Hepatocyte (in vitro differentiated cells): ENCODE data around the gene AK3. TPM values are rescaled to one million over a fixed set of nuclear protein-coding genes. Genes with fewer than 3 reads are reported as not detected.

Source experiments
- DNase-seq: peaks from one replicate; pipeline ENCODE4 v3.0.0-alpha.2; 2016; ENCODE audit warnings: low spot score
- H2AFZ ChIP-seq: fragments of 200-600 bp; sonication (generic); 2 replicates; pipeline ENCODE4 v1.6.0; 2016; ENCODE audit warnings: antibody characterized with exemption, mild to moderate bottlenecking
- H3K27ac ChIP-seq: fragments of 200-600 bp; sonication (generic); 2 replicates; pipeline ENCODE4 v1.5.1; 2016; ENCODE audit warnings: mild to moderate bottlenecking
- H3K27me3 ChIP-seq: fragments of 200-600 bp; sonication (generic); 2 replicates; pipeline ENCODE4 v1.6.1; 2016
- H3K36me3 ChIP-seq: fragments of 200-600 bp; sonication (generic); replicated peaks from 2 replicates; pipeline ENCODE4 v1.5.1; 2016; ENCODE audit warnings: low read depth; ENCODE audit not compliant: insufficient read depth
- H3K4me1 ChIP-seq: fragments of 200-600 bp; sonication (generic); 2 replicates; pipeline ENCODE4 v1.5.1; 2016; ENCODE audit warnings: mild to moderate bottlenecking, moderate library complexity; ENCODE audit not compliant: insufficient read depth
- H3K4me2 ChIP-seq: fragments of 200-600 bp; sonication (generic); 2 replicates; pipeline ENCODE4 v1.6.0; 2016
- H3K4me3 ChIP-seq: fragments of 200-600 bp; sonication (generic); 2 replicates; pipeline ENCODE4 v1.5.1; 2016; ENCODE audit warnings: mild to moderate bottlenecking
- H3K79me2 ChIP-seq: fragments of 200-600 bp; sonication (generic); 2 replicates; pipeline ENCODE4 v1.6.0; 2017; ENCODE audit warnings: mild to moderate bottlenecking
- H3K9me2 ChIP-seq: fragments of 200-600 bp; sonication (generic); replicated peaks from 2 replicates; pipeline ENCODE4 v1.6.0; 2017; ENCODE audit warnings: mild to moderate bottlenecking; ENCODE audit not compliant: insufficient read depth
- H3K9me3 ChIP-seq: fragments of 200-600 bp; sonication (generic); 2 replicates; pipeline ENCODE4 v1.5.1; 2016; ENCODE audit warnings: low read depth, mild to moderate bottlenecking
- H4K20me1 ChIP-seq: fragments of 200-600 bp; sonication (generic); 2 replicates; pipeline ENCODE4 v1.6.0; 2016; ENCODE audit warnings: mild to moderate bottlenecking; ENCODE audit not compliant: insufficient read depth, poor library complexity, severe bottlenecking
- CTCF ChIP-seq: fragments of 200-600 bp; sonication (generic); IDR thresholded peaks from 2 replicates; pipeline ENCODE4 v1.5.1; 2016; ENCODE audit warnings: antibody characterized with exemption, mild to moderate bottlenecking; ENCODE audit not compliant: poor library complexity
- EZH2 ChIP-seq: fragments of 200-600 bp; sonication (generic); IDR thresholded peaks from 2 replicates; pipeline ENCODE4 v1.6.1; 2016; ENCODE audit warnings: antibody characterized with exemption, mild to moderate bottlenecking, borderline replicate concordance
- EZH2phosphoT487 ChIP-seq: fragments of 200-600 bp; sonication (generic); IDR thresholded peaks from one replicate; pipeline ENCODE4 v1.6.1; 2018; ENCODE audit warnings: antibody characterized with exemption, mild to moderate bottlenecking, low read depth, moderate library complexity; ENCODE audit not compliant: unreplicated experiment, severe bottlenecking
- WGBS: methylation state at CpG from one replicate; pipeline ENCODE4 v1.1.6; 2016; ENCODE audit warnings: low lambda C conversion rate; ENCODE audit errors: missing lambda C conversion rate; 5-methylcytosine and 5-hydroxymethylcytosine counted together
- polyA plus RNA-seq: library from polyadenylated mRNA; unstranded; fragments of >200 nt; fragmentation: Nextera tagmentation; extraction: Ambion mirVana; gene quantifications from 2 replicates; pipeline ENCODE4 v1.2.1, GENCODE V29; 2016
- total RNA-seq: library from RNA; depleted of rRNA; stranded (reverse); fragments of >200 nt; gene quantifications from 2 replicates; pipeline ENCODE4 v1.2.3, GENCODE V29; 2014

The AK3 gene
- total and polyA plus RNA-seq, 2 experiments from 2014 or later: 102 to 141 TPM

GRCh38 chr9:4690144-4690543 is 50.9 kb downstream of the AK3 start:
- H3K79me2 ChIP-seq: peaks cover 50% of the 10 kb centered on the region

DNA sequence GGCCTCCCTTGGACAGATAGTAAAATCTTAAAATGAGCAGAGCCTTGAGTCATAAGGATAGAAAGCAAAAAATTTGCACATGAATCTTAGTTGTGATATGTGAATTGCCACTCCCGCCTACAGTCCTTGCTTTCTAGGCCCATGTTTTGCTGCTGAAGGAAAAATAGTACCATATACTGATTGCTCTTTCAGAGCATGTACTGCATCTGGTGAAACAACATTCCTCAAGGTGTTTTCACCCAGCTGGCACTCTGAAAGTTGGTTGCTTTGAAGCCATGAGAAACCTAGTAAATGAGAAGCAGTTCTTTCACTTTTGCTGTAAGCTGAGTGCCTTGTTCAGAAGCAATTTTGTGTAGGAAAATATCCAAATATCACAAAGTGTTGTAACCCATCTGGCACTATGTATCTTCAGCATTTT is 51.3 kb downstream of the AK3 start:
- Histone ChIP-seq H3K9me3 (no peaks in the 10 kb centered on the region), H3K79me2 (peaks cover 51% of the 10 kb centered on the region), H2AFZ (no peak overlapping the region), H3K4me2 (no peak overlapping the region), H3K9me2 (no peaks in the 10 kb centered on the region), H3K4me3 (no peak overlapping the region), H3K36me3 (no peaks in the 10 kb centered on the region), H3K27ac (no peak overlapping the region), H3K4me1 (no peaks in the 10 kb centered on the region), H3K27me3 (no peaks in the 10 kb centered on the region), H4K20me1 (no peaks in the 10 kb centered on the region)
- TF ChIP-seq EZH2phosphoT487 (no peak), EZH2 (no peak), CTCF (no peak)
- 90% methylated on average over 1 of the region's 1 CpG for WGBS
- DNase-seq: no peak

More at GRCh38 chr9:4690144-4690543, 50.9 kb downstream of the AK3 start:
- no peak overlapping the region for H3K4me3 ChIP-seq
- WGBS: 97% methylated on average over 4 of the region's 4 CpGs
- H3K9me2 ChIP-seq: no peaks in the 10 kb centered on the region
- no peak overlapping the region for H3K27ac ChIP-seq
- no peak for DNase-seq
- H3K27me3 ChIP-seq: no peaks in the 10 kb centered on the region
- TF ChIP-seq EZH2phosphoT487 (no peak), EZH2 (no peak), CTCF (no peak)
- H3K36me3 ChIP-seq: no peaks in the 10 kb centered on the region
- no peaks in the 10 kb centered on the region for H4K20me1 ChIP-seq
- no peaks in the 10 kb centered on the region for H3K4me1 ChIP-seq
- H3K9me3 ChIP-seq: no peaks in the 10 kb centered on the region
- no peak overlapping the region for H3K4me2 ChIP-seq
- H2AFZ ChIP-seq: no peak overlapping the region

GRCh38 chr9:4689021-4689420 is 52.0 kb downstream of the AK3 start:
- H3K4me1 ChIP-seq: no peaks in the 10 kb centered on the region
- H3K27me3 ChIP-seq: no peaks in the 10 kb centered on the region
- no peaks in the 10 kb centered on the region for H4K20me1 ChIP-seq
- WGBS: 86% methylated on average over 2 of the region's 2 CpGs
- H3K4me3 ChIP-seq: no peak overlapping the region
- H3K4me2 ChIP-seq: no peak overlapping the region
- peaks cover 50% of the 10 kb centered on the region for H3K79me2 ChIP-seq
- no peak for DNase-seq
- no peaks in the 10 kb centered on the region for H3K9me2 ChIP-seq
- no peaks in the 10 kb centered on the region for H3K9me3 ChIP-seq
- H3K27ac ChIP-seq: no peak overlapping the region
- no peak for TF ChIP-seq EZH2
- TF ChIP-seq EZH2phosphoT487: no peak
- no peak for TF ChIP-seq CTCF
- H2AFZ ChIP-seq: no peak overlapping the region
- no peaks in the 10 kb centered on the region for H3K36me3 ChIP-seq

GRCh38 chr9:4686584-4686983 is 54.4 kb downstream of the AK3 start:
- WGBS: 92% methylated on average over 1 of the region's 1 CpG
- DNase-seq: no peak
- H3K4me1 ChIP-seq: no peaks in the 10 kb centered on the region
- no peaks in the 10 kb centered on the region for H3K36me3 ChIP-seq
- H3K27me3 ChIP-seq: no peaks in the 10 kb centered on the region
- H3K9me2 ChIP-seq: no peaks in the 10 kb centered on the region
- H3K4me3 ChIP-seq: no peak overlapping the region
- no peaks in the 10 kb centered on the region for H3K9me3 ChIP-seq
- peaks cover 55% of the 10 kb centered on the region for H3K79me2 ChIP-seq
- no peaks in the 10 kb centered on the region for H4K20me1 ChIP-seq
- H3K4me2 ChIP-seq: no peak overlapping the region
- H3K27ac ChIP-seq: no peak overlapping the region
- no peak for TF ChIP-seq EZH2
- no peak for TF ChIP-seq CTCF
- no peak for TF ChIP-seq EZH2phosphoT487
- no peak overlapping the region for H2AFZ ChIP-seq
